HT1080 (cell line): ENCODE measurements around the gene INHBE. TPM values are rescaled to one million over a fixed set of nuclear protein-coding genes. Genes with fewer than 3 reads are reported as not detected.
A peak's percentile ranks its signal among the peaks of the same experiment; 100 is the strongest.
"Not testable (repeated sequence)": the region's sequence is repeated elsewhere in the genome, so short reads cannot be mapped to it uniquely, and the experiment has no call there.

Experiments used
- DNase-seq: peaks from one replicate; pipeline ENCODE4 v3.0.0-alpha.2; 2015; ENCODE audit warnings: low read depth
- total RNA-seq: library from RNA; depleted of rRNA; stranded (reverse); fragments of >200 nt; shearing (Covaris generic); gene quantifications from 2 replicates; pipeline ENCODE4 v1.2.3, GENCODE V29; 2014

INHBE gene
- total RNA-seq, 1 experiment from 2014 or later = 1.4 TPM

GRCh38 chr12:57441393-57441792 is 13.7 kb upstream of the INHBE start:
- not testable (repeated sequence) for DNase-seq

DNA sequence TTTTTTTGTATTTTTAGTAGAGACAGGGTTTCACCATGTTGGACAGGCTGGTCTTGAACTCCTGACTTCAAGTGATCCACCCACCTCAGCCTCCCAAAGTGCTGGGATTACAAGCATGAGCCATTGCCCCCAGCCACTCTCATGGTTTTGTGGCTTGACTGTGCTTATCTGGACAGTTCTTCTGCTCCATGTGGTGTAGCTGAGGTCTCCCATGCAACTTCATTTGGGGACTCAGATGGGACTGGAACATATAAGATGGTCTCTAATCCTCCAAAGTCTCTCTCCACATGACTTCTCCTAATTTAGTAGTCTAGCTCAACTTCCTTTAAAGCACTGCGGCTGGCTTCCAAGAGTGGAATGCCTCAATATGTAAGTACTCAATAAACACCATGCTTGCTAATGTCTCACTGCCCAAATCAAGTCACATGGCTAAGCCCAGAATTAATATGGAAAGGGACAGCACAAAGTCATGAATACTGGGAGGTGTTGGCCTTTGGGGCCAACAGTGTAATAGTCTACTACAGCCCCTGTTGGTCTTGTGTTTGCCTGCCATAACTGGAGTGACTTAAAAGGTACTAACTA is 13.2 kb upstream of the INHBE start:
- DNase-seq = no peak

DNA sequence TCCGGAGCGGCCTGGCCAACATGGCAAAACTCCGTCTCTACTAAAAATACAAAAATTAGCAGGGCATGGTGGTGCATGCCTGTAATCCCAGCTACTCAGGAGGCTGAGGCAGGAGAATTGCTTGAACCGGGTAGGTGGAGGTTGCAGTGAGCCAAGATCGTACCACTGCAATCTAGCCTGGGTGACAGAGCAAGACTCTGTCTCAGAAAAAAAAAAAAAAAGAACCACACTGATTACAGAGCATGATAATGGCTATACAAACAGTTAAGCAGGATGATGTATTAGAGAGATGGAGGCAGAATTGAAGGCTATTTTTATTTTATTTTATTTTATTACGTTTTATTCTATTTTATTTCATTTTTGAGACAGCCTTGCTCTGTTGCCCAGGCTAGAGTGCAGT is 10.8 kb upstream of the INHBE start:
- not testable (repeated sequence) for DNase-seq

GRCh38 chr12:57444744-57445143 is 10.4 kb upstream of the INHBE start:
- no peak for DNase-seq

DNA sequence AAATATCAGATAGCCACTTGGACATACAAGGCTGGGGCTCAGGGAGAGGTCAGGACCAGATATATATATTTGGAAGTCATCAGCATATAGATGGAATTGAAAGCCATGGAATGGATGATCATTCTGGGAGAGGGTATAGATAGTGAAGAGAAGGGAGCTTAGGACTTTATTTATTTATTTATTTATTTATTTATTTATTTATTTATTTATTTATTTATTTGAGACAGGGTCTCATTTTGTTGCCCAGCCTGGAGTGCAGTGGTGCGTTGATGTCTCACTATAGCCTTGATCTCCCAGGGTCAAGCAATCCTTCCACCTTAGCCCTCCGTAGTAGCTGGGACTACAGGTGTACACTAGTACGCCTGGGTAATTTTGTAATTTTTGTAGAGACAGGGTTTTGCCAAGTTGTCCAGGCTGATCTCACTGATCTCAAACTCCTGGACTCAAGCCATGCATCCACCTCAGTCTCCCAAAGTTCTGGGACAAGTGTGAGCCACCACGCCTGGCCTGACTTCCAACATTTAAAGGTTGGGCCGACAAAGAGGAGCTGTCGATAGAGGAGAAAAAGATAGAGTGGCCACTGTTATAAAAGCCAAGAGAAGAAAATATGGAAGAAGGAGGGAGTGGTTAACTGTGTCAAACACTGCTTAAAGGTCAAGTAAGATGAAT is 8.7 kb upstream of the INHBE start:
- no peak for DNase-seq

DNA sequence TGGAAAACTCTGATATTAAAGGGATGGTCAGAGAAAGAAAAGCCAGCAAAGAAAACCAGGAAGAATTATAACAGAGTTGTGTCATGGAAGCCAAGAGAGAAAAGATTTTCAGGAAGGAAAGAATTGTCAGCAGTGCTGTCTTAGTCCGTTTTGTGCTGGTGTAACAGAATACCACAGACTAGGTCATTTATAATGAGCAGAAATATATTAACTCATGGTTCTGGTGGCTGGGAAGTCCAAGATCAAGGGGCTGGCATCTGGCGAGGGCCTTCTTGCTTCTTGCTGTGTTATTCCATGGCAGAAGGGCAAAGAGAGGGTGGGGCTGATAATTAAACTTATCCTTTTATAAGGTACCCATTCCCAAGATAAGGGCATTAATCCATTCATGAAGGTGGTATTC is 6.4 kb upstream of the INHBE start:
- no peak for DNase-seq

DNA sequence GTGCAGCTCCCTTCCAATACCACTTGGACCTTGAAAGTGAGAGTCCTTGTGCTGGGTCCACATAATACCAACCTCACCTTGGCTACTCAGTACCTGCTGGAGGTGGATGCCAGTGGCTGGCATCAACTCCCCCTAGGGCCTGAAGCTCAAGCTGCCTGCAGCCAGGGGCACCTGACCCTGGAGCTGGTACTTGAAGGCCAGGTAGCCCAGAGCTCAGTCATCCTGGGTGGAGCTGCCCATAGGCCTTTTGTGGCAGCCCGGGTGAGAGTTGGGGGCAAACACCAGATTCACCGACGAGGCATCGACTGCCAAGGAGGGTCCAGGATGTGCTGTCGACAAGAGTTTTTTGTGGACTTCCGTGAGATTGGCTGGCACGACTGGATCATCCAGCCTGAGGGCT is 5.7 kb upstream of the INHBE start:
- no peak for DNase-seq

DNA sequence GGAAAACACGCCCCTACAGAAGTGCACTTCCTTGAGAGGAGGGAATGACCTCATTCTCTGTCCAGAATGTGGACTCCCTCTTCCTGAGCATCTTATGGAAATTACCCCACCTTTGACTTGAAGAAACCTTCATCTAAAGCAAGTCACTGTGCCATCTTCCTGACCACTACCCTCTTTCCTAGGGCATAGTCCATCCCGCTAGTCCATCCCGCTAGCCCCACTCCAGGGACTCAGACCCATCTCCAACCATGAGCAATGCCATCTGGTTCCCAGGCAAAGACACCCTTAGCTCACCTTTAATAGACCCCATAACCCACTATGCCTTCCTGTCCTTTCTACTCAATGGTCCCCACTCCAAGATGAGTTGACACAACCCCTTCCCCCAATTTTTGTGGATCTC is 5.0 kb upstream of the INHBE start:
- DNase-seq = no peak

GRCh38 chr12:57451233-57451778 is 3.8 kb upstream of the INHBE start:
- no peak for DNase-seq

- peak; percentile 84 for DNase-seq
Observed at GRCh38 chr12:57452181-57452936, 2.7 kb upstream of the INHBE start.

DNA sequence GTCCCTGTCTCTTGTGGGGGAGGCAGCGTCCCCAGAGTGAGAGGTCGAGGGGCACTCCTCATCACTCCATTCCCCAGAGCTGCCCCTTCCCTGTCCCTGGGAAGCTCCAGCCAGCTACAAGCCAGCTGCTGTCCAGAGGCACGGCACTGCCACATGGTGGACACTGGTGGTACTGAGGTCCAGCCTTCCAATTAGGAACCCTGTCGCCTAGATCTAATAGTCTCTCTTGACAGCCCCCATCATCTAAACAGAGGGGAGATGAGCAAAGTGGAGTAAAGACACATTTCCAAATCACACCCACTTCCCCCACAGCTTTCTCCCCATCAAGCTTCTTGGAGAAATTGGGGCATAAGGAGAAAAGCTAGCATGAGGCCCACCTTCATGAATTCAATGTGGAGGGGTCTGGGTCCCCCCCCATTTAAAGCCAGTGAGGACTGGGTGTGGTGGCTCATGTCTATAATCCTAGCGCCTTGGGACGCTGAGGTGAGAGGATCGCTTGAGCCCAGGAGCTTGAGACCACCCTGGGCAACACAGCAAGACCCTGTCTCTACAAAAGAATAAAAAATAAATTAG is 2.1 kb upstream of the INHBE start:
- DNase-seq = peak; percentile 70

GRCh38 chr12:57454213-57454565 is 918 bp upstream of the INHBE start:
- no peak for DNase-seq

DNA sequence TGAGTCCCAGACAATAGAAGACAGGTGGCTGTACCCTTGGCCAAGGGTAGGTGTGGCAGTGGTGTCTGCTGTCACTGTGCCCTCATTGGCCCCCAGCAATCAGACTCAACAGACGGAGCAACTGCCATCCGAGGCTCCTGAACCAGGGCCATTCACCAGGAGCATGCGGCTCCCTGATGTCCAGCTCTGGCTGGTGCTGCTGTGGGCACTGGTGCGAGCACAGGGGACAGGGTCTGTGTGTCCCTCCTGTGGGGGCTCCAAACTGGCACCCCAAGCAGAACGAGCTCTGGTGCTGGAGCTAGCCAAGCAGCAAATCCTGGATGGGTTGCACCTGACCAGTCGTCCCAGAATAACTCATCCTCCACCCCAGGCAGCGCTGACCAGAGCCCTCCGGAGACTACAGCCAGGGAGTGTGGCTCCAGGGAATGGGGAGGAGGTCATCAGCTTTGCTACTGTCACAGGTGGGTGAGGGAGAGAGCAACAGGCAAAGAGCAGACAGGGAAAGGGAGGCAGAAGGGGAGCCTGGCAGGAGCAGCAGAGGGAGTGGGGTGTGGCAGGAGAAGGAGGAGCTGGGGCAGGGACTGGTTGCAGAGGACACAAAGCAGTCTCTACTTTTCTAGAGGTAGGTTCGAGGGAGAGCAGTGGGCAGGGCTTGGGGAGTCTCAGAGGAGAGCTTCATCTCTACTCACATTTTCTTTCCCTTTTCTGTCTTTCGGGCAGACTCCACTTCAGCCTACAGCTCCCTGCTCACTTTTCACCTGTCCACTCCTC is 452 bp downstream of the INHBE start:
- DNase-seq = no peak

DNA sequence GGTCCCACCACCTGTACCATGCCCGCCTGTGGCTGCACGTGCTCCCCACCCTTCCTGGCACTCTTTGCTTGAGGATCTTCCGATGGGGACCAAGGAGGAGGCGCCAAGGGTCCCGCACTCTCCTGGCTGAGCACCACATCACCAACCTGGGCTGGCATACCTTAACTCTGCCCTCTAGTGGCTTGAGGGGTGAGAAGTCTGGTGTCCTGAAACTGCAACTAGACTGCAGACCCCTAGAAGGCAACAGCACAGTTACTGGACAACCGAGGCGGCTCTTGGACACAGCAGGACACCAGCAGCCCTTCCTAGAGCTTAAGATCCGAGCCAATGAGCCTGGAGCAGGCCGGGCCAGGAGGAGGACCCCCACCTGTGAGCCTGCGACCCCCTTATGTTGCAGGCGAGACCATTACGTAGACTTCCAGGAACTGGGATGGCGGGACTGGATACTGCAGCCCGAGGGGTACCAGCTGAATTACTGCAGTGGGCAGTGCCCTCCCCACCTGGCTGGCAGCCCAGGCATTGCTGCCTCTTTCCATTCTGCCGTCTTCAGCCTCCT is 1.1 kb downstream of the INHBE start:
- DNase-seq = peak; percentile 61

DNA sequence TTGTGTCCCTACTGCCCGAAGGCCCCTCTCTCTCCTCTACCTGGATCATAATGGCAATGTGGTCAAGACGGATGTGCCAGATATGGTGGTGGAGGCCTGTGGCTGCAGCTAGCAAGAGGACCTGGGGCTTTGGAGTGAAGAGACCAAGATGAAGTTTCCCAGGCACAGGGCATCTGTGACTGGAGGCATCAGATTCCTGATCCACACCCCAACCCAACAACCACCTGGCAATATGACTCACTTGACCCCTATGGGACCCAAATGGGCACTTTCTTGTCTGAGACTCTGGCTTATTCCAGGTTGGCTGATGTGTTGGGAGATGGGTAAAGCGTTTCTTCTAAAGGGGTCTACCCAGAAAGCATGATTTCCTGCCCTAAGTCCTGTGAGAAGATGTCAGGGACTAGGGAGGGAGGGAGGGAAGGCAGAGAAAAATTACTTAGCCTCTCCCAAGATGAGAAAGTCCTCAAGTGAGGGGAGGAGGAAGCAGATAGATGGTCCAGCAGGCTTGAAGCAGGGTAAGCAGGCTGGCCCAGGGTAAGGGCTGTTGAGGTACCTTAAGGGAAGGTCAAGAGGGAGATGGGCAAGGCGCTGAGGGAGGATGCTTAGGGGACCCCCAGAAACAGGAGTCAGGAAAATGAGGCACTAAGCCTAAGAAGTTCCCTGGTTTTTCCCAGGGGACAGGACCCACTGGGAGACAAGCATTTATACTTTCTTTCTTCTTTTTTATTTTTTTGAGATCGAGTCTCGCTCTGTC is 1.8 kb downstream of the INHBE start:
- DNase-seq = no peak

- DNase-seq = no peak
Observed at GRCh38 chr12:57458665-57459054, 3.6 kb downstream of the INHBE start.

DNA sequence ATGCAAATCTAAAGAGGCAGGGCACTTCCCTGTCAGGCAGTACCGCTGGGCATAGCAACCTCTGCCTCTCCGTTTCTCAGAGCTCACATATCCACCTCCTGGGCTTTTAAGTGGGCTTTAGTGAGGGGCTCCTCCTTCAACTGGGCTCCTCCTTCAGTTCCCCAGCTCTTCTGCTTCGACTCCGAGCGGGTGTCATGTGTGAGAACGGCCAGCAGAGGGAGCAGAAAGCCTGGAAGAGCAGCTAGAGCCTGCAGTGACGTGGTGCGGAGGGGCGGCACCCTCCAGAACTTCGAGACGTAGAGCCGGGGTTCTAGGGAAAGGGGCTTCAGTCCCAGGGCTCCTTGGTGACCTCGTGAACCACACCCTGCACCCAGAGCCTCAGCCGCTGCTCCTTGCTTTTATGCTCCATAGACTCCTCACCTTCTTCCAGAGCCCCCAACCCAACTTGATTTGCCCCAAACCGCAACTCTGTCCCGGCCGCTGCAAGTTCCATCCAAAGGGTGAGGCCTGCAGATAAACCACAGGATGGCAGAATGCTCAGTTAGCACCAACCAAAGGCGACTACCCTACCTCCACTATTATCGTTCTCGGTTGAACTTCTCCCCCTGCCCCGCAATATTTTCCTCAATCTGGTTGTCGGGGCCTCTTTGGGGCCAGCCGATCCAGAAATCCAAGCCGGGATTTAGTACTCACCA is 4.1 kb downstream of the INHBE start:
- DNase-seq = peak; percentile 98

DNA sequence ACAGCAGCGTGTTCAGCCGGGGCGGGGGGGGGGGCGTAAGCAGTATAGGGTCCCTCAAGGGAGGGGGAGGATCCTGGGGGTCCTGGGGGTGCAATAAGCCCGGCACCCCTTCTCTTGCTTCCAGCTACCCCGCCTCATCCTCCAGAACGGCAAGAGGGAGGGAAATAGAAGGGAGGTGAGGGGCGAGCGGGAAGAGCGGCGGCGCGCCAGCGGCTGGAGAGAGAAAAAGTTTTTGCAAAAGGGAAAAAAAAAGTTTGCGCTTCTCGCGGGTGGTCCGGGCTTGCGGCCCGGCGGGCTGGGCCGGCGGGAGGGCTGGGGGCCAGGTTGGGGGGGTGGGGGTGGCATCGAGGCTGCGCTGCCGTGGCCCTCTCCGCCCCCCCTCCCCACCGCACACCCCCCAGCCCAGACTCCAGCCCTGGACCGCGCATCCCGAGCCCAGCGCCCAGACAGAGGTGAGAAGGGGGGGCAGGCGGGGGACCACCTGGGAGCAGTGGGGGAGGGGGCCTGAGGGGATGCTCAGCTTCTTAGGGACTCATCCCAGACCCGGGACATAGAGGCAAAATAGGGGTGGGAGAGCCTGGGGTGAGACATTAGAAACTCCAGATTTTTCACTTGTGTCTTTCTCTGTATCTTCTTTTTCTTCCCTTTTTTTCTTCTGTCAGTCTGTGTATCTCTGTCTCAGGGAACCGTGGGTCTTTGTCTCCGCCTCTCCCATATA is 4.8 kb downstream of the INHBE start, which contains the start of gene GLI1:
GLI1 (plus strand) TSS at position 36 of the 718 bp plus-strand sequence. CDS start 3,907 bp downstream, outside the sequence.
- no peak for DNase-seq

GRCh38 chr12:57460468-57460784 is 5.3 kb downstream of the INHBE start:
- DNase-seq = no peak
